Measurements from ENCODE around the gene MRPL49. TPM values are rescaled to one million over a fixed set of nuclear protein-coding genes. Genes with fewer than 3 reads are reported as not detected.

The MRPL49 gene
- total and polyA plus RNA-seq, 2 of the 13 experiments (the other 11 are each of a cell fraction or from before 2014, with no cell fraction given): 39.2 to 53.3 TPM

DNA sequence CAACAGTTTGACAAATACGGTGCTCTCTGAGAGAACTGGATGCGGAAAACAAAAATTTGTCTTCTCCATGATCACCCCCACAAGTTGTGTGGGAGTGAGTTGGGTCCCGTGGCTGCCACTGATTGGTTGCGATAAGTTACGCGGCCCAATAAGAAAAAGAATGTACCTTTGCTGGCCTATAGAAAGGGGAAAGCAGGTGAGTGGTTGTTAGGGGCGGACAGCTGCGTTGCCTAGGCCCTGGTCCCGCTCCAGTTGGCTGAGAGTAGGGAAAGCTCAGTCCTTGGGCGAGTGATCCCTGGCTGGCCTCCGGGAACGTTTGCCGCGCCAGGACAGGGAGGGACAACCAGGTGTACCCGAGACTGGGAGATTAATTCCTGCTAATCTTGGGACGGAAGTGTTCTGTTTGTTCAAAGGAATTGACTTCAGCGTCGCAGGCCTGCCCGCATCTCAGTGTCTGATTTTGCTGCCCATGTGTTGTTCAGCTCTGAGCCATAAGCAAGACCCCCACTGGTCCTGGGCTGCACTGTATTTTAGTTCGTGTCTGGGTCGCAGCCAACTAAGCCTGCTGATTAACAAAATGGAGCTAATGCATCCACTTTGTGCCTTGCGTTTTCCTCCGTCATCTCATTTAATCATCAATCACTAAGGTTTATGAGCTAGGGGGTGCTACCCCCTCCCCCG lies 13.0 kb downstream of the MRPL49 start (continued):
- TF ChIP-seq SAP130 (CRISPR knock-in tag; IDR thresholded peaks at IDR 0.05; ENCODE audit: low read depth) (peak; percentile 65; the same call in 1 of the 2 replicates), KDM6A (CRISPR knock-in tag; IDR thresholded peaks at IDR 0.05; ENCODE audit: low read depth) (no peak), SPEN (CRISPR knock-in tag; IDR thresholded peaks at IDR 0.05; ENCODE audit: low read depth) (0 out of 2 replicates have a peak, but pooled peaks have one; percentile 2), SRSF4 (IDR thresholded peaks at IDR 0.05; ENCODE audit: low read depth, low read length, poor library complexity, severe bottlenecking) (no peak), ZNF34 (CRISPR knock-in tag; IDR thresholded peaks at IDR 0.05; ENCODE audit: borderline replicate concordance) (no peak), ZNF367 (CRISPR knock-in tag; IDR thresholded peaks at IDR 0.05; ENCODE audit: borderline replicate concordance) (no peak), ZNF562 (CRISPR knock-in tag; IDR thresholded peaks at IDR 0.05; ENCODE audit: borderline replicate concordance) (no peak), ZMAT3 (CRISPR knock-in tag; conservative IDR thresholded peaks at IDR 0.05) (peak; percentile 22; the same call in 1 of the 2 replicates), BORCS8-MEF2B (CRISPR knock-in tag; IDR thresholded peaks at IDR 0.05) (no peak; the same call in 1 of the 2 replicates), RELA (CRISPR knock-in tag; IDR thresholded peaks at IDR 0.05) (no peak), ZNF781 (CRISPR knock-in tag; IDR thresholded peaks at IDR 0.05; ENCODE audit: borderline replicate concordance, not compliant biosample characterization) (no peak), ZNF33A (CRISPR knock-in tag; IDR thresholded peaks at IDR 0.05; ENCODE audit: borderline replicate concordance) (no peak), ZNF180 (CRISPR knock-in tag; IDR thresholded peaks at IDR 0.05; ENCODE audit: borderline replicate concordance, low read depth) (no peak), THAP11 (CRISPR knock-in tag; IDR thresholded peaks at IDR 0.05) (no peak), ZZZ3 (CRISPR knock-in tag; IDR thresholded peaks at IDR 0.05; ENCODE audit: borderline replicate concordance) (peak; percentile 17; the same call in 1 of the 2 replicates), ISL2 (CRISPR knock-in tag; IDR thresholded peaks at IDR 0.05) (0 out of 2 replicates have a peak, but pooled peaks have one; percentile 13)
- TF ChIP-seq, protein P1, sequence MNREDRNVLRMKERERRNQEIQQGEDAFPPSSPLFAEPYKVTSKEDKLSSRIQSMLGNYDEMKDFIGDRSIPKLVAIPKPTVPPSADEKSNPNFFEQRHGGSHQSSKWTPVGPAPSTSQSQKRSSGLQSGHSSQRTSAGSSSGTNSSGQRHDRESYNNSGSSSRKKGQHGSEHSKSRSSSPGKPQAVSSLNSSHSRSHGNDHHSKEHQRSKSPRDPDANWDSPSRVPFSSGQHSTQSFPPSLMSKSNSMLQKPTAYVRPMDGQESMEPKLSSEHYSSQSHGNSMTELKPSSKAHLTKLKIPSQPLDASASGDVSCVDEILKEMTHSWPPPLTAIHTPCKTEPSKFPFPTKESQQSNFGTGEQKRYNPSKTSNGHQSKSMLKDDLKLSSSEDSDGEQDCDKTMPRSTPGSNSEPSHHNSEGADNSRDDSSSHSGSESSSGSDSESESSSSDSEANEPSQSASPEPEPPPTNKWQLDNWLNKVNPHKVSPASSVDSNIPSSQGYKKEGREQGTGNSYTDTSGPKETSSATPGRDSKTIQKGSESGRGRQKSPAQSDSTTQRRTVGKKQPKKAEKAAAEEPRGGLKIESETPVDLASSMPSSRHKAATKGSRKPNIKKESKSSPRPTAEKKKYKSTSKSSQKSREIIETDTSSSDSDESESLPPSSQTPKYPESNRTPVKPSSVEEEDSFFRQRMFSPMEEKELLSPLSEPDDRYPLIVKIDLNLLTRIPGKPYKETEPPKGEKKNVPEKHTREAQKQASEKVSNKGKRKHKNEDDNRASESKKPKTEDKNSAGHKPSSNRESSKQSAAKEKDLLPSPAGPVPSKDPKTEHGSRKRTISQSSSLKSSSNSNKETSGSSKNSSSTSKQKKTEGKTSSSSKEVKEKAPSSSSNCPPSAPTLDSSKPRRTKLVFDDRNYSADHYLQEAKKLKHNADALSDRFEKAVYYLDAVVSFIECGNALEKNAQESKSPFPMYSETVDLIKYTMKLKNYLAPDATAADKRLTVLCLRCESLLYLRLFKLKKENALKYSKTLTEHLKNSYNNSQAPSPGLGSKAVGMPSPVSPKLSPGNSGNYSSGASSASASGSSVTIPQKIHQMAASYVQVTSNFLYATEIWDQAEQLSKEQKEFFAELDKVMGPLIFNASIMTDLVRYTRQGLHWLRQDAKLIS (CRISPR knock-in tag; IDR thresholded peaks at IDR 0.05): no peak
- TF ChIP-seq, protein P2, sequence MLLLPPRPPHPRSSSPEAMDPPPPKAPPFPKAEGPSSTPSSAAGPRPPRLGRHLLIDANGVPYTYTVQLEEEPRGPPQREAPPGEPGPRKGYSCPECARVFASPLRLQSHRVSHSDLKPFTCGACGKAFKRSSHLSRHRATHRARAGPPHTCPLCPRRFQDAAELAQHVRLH (CRISPR knock-in tag; IDR thresholded peaks at IDR 0.05; ENCODE audit: borderline replicate concordance, low read depth): no peak
- TF ChIP-seq, protein P3, sequence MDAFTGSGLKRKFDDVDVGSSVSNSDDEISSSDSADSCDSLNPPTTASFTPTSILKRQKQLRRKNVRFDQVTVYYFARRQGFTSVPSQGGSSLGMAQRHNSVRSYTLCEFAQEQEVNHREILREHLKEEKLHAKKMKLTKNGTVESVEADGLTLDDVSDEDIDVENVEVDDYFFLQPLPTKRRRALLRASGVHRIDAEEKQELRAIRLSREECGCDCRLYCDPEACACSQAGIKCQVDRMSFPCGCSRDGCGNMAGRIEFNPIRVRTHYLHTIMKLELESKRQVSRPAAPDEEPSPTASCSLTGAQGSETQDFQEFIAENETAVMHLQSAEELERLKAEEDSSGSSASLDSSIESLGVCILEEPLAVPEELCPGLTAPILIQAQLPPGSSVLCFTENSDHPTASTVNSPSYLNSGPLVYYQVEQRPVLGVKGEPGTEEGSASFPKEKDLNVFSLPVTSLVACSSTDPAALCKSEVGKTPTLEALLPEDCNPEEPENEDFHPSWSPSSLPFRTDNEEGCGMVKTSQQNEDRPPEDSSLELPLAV (CRISPR knock-in tag; conservative IDR thresholded peaks at IDR 0.05; ENCODE audit: low read depth): no peak
- TF ChIP-seq, protein P4, sequence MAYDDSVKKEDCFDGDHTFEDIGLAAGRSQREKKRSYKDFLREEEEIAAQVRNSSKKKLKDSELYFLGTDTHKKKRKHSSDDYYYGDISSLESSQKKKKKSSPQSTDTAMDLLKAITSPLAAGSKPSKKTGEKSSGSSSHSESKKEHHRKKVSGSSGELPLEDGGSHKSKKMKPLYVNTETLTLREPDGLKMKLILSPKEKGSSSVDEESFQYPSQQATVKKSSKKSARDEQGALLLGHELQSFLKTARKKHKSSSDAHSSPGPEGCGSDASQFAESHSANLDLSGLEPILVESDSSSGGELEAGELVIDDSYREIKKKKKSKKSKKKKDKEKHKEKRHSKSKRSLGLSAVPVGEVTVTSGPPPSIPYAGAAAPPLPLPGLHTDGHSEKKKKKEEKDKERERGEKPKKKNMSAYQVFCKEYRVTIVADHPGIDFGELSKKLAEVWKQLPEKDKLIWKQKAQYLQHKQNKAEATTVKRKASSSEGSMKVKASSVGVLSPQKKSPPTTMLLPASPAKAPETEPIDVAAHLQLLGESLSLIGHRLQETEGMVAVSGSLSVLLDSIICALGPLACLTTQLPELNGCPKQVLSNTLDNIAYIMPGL (CRISPR knock-in tag; IDR thresholded peaks at IDR 0.05; ENCODE audit: borderline replicate concordance in 1 of 2, low read depth in 1 of 2): no peak
- TF ChIP-seq, protein P5, sequence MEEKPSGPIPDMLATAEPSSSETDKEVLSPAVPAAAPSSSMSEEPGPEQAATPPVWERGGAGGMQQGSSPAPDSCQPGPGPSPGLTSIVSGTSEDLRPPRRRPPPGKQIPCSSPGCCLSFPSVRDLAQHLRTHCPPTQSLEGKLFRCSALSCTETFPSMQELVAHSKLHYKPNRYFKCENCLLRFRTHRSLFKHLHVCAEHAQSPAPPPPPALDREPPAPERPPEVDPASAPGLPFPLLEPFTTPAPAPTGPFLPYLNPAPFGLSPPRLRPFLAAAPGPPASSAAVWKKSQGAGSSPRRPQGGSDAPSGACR (CRISPR knock-in tag; IDR thresholded peaks at IDR 0.05): no peak

Measured in HepG2 (cell line).